Activated T-helper 9 cell treated with anti-CD3 and anti-CD28 coated beads, Interleukin-2, amount 50 U/mL, for 16 hours (primary cell): ENCODE data around the gene SZT2.

Experiments
- DNase-seq: peaks from one replicate; pipeline ENCODE4 v3.0.0-alpha.2; 2020; ENCODE audit warnings: low read depth

The SZT2 gene

DNA sequence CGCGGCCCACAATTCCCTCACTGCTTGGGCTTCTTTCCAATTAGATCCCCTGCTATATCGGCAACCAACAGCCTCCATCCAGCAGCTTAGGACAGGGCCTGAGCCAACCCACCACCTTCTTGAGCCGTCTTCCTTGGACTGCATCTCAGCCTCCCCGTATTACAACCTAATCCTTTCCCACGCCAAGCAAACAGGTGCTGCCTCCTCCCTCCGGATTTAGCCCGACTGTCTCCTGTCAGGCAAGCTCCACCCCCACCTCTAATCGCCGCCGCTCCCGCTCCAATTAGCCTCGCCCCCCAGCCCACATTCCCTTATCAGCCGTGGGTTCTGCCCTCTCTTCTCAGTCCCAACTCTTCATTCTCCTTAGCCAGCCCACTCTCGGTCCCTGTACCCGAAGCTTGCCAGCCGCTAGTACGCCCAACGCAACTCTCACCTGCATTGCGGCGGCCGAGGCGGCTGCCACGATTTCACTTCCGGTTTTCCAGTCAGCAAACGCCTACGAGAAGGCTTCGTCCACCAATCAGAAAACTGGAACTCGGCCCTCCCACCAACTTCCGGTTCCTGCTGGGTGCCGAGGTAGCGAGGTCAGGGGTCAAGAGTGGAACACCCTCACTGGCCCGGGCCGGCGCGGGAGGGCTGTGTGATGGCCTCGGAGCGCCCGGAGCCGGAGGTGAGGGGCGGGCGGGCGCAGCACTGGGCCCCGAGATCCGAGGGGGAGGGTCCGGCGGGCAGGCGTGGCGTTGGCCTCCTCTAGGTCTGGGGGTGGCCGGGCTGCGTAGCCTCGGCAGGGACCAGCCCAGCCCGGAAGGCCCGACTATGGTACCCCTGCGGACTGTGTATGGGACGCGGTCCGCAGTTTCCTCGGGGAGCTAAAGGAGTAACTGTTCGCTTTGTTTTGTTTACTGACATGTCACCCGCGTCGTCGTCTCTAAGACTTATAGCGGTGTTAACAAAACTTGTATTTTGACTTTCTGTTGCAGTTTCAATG lies at the start of gene SZT2, which contains the start of gene MED8:
Gene SZT2, plus strand, starts transcription at position 574 of the 988 bp plus-strand sequence. Its CDS starts 70 bp downstream, at position 644.
Gene MED8, minus strand, starts transcription at position 475 of the 988 bp plus-strand sequence. Its CDS starts 36 bp downstream, at position 439.
- peak; percentile 87 for DNase-seq

DNA sequence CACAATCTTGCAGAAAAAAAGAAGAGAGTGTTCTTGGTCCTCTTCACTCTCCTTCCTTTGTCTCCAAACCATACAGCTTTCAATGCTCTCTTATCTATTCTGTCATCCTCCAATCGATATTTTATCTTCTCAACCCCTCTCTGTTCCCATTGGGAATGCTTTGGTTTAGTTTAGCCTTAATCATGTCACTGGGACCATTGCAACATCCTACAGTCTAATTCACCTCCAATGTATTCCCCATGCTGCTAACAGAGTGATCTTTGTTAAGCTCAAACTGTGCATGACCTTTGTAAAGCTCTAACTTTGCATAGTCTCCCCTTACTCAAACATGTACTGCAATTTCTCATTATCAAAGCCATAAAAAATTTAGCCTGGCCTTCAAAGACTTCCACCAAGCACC lies 49.1 kb upstream of the SZT2 start:
- DNase-seq: no peak

DNA sequence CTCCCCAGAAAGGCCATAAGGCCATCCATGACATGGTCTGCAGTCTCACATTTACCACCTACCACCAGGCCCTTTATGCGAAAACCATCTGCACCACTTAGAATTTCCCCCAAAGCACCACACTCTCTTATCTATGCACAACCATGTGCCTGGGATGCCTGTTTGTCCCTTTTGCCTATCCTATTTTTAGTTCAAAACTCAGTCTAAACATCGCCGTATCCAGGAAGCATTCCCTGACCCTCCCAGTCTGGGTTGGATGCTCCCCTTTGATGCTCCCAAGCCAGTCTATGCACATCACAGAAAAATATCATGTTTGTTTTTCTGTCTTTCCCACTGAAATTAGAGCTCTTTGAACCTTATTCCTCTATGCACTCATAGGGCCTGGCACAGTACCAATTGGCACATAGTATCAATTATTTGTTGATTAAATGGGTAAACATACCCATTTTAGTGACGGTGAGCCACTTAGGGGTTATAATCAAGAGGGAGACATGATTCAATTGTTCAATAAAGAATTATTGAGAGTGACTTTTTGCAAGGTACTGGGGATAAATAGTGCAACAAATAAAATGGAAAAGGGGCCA lies 45.3 kb upstream of the SZT2 start:
- no peak for DNase-seq

DNA sequence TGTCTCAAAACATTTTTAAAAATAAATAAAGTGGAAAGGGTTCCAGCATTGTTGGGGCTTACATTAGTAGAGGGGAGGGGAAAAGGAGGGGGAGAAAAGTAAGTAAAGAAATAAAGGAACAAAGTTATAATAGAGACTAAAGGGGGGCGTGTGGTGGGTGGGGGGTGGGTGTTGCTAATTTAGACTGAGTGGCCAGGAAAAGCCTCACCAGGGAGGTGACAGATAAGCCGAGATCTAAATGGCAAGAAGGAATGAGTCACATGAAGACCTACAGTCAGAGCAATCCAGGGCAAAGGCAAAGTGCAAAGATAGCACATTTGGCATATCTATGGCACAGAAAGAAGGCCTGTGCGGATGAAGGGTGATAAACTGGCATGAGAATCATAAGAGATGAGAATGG lies 44.6 kb upstream of the SZT2 start:
- no peak for DNase-seq

DNA sequence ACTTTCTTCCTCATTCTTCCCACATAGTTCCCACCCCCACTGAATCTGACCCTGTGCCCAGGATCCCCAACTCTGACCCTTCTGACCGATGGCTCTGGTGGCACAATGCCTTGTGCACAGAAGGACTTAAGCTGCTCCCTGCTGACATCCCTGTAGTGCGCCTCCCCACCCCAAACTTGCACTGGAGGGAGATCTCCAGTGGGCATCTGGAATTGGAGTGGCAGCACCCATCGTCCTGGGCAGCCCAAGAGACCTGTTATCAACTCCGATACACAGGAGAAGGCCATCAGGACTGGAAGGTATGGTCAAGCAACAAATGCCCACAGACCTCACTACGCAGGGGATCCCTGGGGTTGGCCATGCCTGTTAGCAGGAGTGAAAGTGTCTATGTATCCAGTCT lies 43.1 kb upstream of the SZT2 start:
- DNase-seq: no peak

DNA sequence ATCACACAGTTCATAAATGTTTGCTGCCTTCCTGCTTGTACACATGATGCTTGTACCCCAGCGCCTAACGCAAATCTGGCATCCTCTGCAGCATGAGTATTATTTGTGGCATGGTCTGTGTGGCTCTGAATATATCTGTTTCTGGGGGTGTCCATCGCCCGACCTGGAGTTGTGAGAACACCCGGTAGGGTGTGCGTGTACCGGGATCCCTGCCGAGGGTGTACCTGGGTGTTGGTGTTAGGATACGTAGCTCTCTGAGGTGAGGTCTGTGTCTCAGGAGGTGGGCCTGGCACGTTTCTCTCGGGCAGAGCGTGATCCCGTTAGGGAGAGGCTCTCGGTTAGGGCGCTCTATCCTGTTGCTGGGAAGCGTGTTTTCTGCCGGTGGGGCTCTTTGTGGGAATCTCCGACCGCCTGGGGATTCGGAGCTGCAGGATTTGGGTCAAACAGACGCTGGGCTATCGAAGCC lies 41.3 kb upstream of the SZT2 start:
- no peak for DNase-seq

DNA sequence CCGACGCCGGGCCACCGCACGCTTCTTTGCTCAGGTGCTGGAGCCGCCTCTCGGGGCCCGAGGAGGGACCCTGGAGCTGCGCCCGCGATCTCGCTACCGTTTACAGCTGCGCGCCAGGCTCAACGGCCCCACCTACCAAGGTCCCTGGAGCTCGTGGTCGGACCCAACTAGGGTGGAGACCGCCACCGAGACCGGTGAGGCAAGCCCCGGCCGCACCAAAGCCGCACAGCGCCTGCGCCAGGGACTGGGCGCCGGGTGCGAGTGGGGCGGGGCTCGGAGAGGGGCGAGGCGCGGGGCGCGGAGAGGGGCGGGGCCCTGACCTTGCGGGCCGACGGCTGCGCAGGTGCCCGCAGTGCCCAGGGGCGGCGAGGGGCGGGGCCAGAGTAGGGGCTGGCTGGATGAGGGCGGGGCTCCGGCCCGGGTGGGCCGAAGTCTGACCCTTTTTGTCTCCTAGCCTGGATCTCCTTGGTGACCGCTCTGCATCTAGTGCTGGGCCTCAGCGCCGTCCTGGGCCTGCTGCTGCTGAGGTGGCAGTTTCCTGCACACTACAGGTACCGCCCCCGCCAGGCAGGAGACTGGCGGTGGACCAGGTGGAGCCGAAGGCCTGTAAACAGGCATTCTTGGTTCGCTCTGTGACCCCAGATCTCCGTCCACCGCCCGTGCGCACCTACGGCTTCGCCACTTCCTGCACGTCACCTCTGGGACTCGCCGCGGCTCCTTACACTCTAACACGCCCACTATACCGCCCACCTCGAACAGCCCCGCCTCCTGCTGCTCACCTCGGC lies 40.7 kb upstream of the SZT2 start:
- DNase-seq: peak; percentile 38

DNA sequence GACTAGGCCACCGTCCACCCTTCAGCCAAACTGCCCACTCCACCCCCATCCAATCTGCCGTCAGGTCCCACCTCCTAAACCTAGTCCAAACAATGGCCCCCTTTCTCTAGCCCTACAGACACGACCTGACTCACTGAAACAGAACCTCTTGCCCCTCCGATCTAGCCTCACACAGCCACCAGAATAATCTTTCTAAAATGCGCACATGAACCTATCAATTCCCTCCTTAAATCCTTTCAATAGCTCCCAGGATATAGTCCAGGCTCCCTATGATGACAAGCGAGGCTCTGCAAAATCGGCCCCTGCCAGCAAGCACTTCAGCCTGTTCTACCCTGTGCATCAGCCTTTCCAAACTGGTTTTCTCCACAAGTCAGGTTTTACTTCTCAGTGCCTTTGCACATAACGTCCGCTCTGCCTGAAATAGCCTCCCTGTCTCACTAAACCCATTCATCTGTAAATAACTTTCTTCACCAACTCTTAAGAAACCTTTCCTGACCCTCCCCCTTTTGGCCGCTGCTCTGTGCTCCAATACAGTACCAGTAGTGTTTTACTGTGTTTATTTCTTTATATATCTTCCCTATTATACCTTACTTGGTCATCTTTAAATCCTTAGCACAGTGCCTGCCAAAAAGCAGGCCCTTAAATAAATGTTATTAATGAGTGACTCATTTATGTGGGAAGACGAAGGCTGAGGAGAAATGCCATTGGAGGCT lies 39.9 kb upstream of the SZT2 start:
- DNase-seq: no peak

DNA sequence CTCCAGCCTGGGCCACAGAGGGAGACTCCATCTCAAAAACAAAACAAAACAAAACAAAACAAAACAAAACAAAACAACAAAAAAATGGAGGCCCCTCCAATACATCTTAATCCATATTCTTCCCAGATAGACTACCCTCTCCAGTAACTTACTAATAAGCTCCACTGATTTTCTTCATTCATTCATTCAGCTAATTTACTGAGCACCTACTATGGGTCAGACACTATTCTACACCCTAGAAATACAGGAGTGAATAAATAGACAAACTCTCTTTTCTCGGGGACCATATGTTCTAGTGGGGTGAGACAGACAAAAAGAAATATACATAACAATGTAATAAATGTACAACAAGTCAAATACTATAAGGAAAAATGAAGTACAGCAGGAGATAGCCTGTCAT lies 38.7 kb upstream of the SZT2 start:
- no peak for DNase-seq

DNA sequence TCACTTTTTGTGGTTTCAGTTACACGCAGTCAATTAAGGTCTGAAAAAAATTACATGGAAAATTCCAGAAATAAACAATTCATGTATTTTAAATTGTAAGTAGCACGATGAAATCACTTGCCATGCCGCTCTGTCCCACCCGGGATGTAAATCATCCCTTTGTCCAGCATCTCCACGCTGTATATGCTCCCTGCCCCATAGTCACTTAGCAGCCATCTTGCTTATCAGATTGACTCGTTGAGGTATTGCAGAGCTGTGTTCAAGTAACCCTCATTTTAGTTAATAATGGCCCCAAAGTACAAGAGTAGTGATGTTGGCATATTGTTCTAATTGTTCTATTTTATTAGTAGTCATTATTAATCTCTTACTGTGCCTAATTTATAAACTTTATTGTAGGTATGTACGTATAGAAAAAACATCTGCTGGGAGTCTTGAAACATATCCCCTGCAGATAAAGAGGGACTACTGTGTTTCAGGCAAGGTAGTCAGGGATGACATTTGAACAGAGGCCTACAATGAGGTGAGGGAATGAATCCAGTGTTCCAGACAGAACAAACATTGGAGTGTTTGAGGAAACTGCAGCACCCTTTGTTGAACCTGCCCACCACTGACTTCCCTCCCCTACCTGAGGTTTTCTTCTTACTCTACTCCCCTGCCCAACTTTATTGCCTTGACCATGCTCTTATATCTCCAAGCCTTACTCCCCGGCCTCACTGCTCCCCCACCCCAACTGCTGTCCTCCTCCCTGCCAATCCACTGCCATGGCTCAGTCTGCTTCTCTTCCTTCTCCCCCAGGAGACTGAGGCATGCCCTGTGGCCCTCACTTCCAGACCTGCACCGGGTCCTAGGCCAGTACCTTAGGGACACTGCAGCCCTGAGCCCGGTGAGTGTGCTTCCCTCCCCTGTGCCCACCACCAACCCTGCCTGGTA lies 38.0 kb upstream of the SZT2 start:
- no peak for DNase-seq

DNA sequence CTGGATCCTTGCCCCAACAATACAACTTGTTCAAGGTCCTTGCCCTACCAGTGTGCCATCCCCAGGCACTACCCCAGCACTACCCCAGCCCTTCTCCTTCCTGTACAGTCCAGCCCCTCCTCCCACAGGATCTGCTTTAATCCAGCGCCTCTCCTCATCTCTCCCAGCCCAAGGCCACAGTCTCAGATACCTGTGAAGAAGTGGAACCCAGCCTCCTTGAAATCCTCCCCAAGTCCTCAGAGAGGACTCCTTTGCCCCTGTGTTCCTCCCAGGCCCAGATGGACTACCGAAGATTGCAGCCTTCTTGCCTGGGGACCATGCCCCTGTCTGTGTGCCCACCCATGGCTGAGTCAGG lies 37.4 kb upstream of the SZT2 start:
- DNase-seq: no peak

DNA sequence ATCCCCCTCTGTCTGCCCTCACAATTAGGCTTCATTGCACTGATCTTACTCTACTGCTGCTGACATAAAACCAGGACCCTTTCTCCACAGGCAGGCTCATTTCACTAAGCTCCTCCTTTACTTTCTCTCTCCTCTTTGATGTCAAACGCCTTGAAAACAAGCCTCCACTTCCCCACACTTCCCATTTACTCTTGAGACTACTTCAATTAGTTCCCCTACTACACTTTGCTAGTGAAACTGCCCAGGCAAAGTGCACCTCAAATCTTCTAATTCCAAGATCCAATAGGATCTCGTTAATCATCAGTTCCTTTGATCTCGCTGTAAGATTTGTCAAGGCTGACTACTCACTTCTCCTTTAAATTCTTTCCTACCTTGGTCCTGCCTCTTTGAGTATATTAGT lies 36.8 kb upstream of the SZT2 start:
- DNase-seq: no peak

DNA sequence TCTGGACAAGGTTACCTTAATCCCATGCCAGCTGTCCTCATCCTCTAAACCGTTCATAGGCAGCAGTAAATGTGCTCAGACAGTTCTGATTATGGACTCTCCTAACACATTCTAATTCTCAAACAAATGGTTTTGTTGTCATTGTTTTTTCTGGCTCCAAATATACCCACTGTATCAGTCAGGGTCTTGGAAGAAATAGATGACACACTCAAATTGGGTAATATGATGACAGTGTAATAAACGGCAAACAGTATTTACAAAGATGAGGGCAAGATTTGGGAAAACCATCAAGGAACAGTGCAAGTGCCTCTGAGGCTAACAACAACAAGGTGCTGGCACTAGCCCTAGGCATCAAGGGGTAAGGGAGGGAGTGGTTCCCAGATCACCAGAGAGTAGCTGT lies 35.2 kb upstream of the SZT2 start:
- DNase-seq: no peak

DNA sequence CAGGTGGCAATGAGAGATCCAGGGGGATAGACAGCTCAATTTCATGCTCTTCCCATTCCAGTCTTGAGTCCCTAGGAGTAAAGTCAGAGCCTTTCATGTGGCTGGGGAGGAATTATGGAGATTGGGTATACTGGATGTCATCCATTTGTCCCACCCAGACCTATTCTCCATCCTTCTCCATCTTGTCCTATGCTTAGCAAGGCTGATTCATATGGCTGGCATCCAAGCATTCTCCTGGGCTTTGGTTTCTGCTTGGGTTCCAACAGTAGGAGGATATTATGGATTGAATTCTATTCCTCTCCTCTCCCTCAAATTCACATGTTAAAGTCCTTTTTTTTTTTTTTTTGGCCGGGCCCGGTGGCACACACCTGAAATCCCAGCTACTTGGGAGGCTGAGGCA lies 34.8 kb upstream of the SZT2 start:
- DNase-seq: no peak

DNA sequence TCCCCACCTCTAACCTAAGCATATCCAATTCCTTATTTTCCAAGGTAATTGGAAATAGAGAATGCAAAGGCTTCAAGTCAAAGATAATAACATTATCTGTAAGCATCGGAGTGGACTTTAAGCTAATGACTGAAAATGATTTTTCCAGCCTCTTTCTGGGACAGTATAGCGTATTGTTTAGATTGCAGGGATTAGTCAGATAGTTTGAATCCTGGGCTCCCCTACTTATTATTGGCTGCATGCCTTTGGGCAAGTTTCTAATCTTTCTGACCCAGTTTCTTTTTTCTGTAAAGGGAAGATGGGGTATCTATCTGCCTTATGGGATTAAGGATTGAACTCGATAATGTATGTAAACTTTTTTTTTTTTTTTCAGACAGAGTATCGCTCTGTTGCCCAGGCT lies 32.4 kb upstream of the SZT2 start:
- DNase-seq: no peak

DNA sequence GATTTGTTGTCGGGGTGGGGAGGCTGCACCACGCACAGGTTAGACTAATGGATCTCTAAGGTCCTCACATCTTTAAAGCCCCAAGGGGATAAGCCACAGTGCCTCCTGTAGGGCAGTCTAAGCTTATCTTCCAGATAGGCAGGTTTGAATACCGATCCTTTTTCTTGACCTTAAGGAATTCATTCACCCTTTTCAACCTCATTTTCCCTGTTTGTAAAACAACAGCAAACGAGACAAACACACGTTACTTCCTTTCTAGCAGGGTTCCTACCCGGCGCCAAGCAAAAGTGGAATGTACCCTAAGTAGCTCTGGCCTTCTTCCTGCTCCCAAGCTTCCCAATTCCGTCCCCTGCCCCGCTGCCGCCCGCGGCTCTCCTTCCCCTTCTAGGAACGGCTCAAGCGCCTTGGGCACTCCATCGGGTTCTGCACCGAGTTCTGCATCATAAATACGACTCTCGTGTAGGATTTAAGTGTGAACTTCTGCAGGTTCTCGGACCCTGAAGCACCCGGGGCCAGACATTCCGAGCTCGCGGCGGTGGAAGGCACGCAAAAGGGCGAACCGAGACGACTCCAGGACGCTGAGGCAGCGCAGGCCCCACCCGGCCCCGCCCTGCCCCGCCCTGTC lies 31.5 kb upstream of the SZT2 start:
- no peak for DNase-seq

DNA sequence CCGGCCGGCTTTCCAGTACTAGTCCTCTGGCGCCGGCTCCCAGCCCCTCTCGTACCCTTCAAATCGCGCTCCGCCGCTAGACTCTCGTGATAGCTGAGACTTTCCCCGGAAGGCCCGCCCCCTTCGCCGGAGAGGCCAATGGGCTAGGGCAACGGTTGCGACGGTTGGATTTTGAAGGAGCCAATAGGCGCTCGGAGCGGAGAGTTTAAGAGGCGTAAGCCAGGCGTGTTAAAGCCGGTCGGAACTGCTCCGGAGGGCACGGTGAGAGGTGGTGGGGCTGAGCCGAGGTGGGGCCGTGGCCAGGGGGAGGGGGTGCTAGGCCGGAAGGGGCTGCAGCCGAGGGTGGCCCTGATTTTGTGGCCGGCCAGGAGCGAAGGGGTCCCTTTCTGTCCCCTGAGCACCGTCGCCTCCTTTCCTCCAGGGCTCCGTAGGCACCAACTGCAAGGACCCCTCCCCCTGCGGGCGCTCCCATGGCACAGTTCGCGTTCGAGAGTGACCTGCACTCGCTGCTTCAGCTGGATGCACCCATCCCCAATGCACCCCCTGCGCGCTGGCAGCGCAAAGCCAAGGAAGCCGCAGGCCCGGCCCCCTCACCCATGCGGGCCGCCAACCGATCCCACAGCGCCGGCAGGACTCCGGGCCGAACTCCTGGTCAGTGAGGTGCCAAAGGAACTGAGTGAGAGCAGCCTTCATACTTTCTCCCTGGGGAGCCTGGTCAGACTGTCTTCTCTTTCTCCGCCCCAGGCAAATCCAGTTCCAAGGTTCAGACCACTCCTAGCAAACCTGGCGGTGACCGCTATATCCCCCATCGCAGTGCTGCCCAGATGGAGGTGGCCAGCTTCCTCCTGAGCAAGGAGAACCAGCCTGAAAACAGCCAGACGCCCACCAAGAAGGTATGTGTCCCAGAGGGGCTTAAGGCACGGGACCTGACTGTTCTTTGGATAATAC lies 30.7 kb upstream of the SZT2 start, which contains the start of gene CDC20:
Gene CDC20, plus strand, starts transcription at position 236 of the 948 bp plus-strand sequence. Its CDS starts 235 bp downstream, at position 471.
- peak; percentile 97 for DNase-seq

DNA sequence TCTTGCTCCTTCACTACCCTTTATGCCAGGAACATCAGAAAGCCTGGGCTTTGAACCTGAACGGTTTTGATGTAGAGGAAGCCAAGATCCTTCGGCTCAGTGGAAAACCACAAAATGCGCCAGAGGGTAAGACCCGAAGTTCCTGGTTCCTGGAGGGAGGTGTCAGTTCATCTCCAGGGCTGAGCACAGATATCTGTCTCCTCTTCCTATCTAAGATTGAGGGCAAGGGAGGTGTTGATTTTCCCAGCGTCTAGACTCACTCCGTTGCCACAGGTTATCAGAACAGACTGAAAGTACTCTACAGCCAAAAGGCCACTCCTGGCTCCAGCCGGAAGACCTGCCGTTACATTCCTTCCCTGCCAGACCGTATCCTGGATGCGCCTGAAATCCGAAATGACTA lies 30.0 kb upstream of the SZT2 start:
- no peak for DNase-seq

DNA sequence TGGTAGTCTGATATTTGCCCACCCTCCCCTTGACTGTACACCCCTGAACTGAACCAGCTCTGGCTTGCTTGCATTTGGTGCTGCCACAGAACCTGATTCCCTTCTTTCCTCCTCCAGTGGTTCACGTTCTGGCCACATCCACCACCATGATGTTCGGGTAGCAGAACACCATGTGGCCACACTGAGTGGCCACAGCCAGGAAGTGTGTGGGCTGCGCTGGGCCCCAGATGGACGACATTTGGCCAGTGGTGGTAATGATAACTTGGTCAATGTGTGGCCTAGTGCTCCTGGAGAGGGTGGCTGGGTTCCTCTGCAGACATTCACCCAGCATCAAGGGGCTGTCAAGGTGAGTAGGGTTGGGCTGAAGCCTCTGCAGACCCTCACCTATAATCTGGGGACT lies 29.1 kb upstream of the SZT2 start:
- DNase-seq: no peak
